Fibroblast of skin of abdomen (primary cell): ENCODE measurements around the gene MAPK6.
A peak's percentile ranks its signal among the peaks of the same experiment; 100 is the strongest.

Experiments used
- DNase-seq: peaks from one replicate; pipeline ENCODE4 v3.0.0-alpha.2; 2013

MAPK6 gene

DNA sequence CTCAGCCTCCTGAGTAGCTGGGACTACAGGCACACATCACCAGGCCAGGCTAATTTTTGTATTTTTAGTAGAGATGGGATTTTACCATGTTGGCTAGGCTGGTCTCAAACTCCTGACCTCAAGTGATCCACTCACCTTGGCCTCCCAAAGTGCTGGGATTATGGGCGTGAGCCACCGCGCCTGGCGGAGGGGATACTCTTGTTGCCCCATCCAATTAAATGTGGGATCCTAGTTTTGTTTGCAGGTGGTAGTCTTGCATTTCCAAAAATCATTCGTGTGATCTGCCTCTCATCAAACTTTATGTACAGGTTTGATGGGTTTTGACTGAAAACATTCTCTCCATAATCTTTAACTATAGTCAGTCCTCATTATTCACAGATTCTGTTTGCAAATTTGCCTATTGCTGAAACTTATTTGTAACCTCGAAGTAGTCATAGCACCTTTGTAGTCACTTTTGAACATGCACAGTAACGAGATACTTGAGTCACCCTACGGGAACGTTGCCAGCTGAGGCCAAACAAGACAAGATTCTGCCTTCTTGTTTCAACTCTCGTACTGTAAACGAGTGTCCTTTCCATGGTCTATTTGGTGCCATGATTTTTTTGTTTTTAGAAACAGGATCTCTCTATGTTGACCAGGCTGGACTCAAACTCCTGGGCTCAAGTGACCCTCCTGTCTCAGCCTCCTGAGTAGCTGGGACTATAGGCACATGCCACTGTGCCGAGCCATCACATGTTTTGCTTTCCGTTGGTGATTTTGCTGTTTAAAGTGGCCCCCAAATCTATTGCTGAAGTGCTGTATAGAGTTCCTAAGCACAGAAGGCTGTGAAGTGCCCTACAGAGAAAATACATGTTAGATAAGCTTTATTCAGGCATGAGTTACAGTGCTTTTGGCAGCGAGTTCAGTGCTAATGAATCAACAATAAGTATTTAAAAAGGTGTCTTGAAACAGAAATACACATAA lies 8.1 kb upstream of the MAPK6 start:
- DNase-seq: peak; percentile 75

DNA sequence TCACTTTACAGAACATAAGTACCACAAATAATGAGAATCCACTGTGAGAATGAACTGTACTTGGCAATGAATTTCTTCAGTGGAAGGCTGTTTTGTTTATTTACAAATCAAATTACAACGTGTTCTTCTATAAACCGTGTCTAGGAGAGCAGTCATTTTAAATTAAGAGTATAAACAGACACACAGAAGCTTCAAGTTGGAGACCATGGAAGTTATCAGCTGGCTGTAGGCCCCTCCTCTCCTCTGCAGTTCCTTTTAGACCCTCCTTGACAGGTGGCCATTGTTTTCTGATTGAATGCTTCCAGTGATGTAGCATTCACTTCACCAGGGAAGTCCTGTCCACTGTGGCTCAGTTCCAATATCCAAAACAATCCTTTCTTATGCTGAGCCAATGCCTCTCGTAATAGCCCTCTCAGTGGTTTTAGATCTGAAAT lies 7.3 kb upstream of the MAPK6 start:
- no peak for DNase-seq

DNA sequence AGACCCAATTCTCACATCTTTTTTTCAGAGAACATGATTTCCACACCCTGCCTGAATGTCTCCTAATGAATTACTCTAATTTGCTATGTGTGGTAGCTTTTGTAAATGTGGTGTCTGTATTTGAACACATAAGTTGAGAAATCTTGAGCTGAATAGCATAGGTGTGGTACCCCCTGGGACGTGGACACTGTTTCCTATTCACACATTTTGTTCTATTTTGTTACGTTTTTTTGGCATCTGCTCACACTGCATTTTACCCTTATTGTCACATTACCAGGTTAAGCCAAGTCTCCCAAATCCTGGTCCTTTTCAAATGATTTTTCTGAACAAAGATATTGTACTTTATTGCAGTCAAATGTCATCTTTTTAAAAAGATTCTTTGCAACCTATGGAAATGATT lies 6.8 kb upstream of the MAPK6 start:
- DNase-seq: no peak

DNA sequence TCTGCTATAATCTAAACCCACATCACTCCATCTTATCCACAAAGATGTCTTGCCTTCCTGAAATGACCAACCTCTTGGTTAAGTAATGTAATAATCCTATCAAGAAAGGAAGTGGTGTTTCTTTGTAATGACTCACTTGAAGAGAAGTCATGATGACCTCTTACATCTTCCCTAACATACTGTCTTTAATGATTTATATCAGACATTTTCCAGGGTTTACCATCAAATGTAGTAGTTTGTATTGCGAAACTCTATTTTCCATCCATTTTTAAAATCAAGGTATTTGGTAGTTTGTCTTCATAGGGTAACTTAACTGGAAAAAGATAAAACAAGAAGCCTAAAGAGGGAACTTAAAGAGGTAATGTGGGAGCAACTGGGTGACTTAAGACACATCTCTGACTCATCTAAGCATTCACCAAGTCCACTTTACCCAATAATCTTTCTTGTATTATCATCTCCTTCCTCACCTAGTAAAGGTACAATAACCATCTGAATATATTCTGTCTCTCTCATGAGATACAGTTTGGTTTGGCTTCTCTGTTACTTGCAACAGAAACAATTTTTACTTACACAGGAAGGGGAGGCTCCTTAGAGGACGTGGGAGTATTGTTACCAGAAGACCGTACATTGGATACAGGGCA lies 5.7 kb upstream of the MAPK6 start:
- peak; percentile 69 for DNase-seq

DNA sequence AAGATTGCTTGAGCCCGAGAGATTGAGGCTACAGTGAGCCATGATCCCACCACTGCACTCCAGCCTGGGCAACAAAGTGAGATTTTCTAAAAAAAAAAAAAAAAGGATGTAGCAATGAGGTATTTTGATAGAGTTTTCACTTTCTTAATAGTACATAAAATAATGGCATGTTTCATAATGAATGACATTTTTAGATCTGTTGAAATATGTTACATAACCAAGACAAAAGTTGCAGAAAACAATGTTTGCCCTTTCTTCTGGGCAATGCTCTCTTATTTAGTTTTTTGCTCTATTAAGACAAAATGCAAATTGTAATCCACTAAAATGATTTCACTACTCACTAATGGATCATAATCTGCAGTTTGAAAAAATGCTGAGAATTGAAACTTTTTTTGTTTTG lies 4.4 kb upstream of the MAPK6 start:
- DNase-seq: no peak

DNA sequence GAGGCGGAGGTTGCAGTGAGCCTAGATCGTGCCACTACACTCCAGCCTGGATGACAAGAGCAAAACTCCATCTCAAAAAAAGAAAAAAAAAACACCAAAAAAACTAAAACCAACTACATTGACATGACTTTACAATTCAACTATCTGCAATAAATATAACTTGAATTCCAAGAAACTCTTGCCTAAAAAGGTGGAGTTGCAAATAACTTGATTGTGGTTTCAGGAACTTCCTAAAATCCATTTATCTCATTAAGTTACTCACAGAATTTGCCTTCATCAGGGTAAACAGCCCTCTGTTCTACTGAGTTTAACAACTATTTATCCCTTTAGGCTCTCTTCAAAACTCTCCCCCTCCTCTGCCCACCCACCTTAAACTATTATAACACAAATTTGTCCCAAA lies 2.7 kb upstream of the MAPK6 start:
- DNase-seq: no peak

DNA sequence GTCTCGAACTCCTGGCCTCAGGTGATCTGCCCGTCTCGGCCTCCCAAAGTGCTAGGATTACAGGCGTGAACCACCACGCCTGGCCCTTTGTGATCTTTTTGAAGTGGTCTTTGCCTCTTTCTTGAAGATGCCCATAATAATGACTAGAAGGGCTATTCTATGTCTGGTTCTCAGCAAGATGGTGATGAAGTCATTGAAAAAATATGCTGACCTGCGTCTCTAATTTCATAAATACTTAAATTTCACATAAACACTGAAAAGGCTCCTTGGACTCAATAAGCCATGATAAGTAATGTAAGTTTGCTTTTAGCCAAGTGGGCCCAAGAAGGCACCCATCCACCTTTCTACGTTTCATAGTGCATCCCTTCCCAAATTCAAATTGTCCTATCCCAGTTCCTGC lies 775 bp upstream of the MAPK6 start:
- DNase-seq: peak; percentile 41

DNA sequence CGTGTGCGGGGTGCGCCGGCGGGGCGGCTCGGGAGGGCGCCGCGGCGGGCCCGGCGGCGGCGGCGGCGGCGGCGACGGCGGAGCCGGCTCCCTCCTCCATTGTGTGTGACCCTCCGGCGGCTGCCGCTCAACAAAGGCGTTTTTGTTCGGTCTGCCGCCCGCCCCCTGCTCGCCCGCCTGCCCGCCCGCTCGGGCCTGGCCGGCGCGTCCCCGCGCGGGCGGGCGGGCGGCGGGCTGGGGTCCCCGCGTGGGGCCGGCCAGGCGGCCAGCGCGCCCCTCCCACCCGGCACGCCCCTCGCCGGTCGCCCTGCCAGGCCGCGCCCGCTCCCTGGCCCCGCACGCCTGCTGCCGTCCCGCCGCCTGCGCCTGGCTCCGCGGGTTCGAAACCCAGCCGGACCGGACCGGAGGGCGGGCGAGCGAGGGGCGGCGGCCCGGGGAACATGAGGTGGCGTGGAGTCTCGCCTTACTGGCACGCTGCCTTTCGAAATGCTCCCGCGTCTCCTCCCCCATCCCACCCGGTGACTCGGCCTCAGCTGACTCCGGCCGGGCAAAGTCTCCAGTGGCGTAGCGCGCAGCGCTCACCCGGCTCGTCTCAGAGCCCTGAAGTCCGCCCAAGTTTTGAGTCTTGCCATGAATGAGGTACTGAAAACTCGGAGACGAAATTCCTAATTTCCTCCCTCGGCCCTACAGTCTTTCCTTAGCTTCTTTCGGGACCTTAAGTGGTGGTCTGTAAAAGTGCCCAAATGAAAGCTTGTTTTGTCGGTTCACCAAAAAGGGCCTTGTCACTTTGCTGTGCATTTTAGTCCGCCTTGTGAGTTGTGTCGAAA lies 588 bp downstream of the MAPK6 start:
- DNase-seq: peak; percentile 83

DNA sequence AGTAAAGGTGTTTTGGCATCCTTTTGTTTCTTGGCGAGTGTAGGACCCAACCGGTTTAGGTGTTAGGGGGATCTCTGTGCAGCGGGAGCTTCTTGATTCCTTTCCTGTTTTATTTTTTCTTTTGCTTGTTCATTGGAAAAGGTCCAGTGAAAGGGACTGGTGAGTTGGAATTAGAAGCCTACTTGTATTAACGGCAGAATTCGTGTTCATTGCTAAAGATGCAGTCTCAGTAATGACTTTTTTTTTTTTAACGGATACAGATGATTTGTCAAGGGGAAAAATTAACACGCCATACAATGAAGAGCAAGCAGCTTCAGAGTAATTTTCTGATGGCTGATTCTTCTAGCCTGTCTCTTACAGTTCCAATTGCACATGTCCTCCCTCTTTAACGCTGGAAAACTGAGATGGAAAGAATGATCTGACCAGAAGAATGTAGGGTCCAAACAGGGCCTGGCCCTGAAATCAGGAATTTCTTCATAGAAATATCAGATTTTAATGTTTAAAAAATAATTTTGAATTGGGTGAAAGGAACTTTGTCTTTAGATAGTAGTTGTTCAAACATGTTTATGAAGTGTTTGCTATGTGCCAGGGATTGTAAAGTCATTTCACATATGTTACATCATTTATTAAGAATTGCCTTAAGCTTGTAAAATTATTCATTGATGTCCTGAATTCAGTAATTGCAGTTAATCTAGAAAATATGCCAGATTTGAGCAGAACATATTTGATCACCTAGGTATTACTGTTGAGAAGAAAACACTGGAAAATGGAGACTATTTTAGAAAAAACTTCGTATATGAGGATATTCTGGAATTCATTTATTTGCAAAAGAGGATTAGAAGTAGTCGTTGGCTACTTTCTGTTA lies 1.4 kb downstream of the MAPK6 start:
- peak; percentile 35 for DNase-seq

DNA sequence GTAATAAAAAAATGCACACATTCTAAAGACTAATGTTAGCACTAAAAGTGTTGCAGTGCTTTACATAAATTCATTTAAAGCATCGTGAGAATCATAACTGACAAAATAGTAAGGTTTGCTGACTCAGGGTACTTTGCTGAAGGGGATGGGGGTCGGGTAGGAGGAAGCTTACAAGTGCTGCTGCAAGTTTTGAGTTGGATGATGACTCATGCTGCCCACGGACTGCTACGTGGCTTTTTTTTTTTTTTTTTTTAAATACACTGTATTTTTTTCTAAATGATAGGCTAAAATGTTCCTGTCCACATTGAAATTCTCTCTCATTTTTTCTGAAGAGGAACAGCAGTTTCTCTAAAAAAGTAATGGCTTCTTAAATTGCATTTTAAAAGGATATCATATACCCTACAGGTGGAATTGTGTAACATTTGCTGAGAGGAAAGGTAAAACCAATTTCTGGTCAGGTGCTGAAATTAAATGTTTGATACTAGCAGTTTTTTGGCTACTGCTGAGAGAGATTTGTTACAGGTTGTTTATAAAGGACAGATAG lies 2.2 kb downstream of the MAPK6 start:
- DNase-seq: peak; percentile 95

DNA sequence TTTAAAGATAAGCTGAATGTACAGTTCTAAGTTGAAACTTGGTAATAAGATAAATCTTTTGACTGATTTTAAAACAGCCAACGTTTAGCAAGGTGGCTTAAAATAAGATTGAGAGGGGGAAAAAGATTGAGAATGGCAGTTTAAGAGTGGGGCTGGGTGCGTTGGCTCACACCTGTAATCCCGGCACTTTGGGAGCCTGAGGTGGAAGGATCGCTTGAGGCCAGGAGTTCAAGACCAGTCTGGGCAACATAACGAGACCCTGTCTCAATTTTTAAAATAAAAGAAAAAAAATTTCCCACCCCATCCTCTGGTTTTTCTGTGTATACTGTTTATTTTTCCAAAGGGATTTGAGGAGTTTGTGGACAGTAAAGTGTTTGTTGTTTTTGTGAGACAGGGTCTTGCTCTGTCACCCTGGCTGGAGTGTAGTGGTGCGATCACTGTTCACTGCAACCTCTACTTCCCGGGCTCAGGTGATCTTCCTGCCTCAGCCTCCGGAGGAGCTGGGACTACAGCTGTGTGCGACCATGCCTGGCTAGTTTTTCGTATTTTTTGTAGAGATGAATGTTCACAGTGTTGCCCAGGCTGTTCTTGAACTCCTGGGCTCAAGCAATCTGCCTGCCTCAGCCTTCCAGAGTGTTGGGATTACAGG lies 3.0 kb downstream of the MAPK6 start:
- DNase-seq: no peak

DNA sequence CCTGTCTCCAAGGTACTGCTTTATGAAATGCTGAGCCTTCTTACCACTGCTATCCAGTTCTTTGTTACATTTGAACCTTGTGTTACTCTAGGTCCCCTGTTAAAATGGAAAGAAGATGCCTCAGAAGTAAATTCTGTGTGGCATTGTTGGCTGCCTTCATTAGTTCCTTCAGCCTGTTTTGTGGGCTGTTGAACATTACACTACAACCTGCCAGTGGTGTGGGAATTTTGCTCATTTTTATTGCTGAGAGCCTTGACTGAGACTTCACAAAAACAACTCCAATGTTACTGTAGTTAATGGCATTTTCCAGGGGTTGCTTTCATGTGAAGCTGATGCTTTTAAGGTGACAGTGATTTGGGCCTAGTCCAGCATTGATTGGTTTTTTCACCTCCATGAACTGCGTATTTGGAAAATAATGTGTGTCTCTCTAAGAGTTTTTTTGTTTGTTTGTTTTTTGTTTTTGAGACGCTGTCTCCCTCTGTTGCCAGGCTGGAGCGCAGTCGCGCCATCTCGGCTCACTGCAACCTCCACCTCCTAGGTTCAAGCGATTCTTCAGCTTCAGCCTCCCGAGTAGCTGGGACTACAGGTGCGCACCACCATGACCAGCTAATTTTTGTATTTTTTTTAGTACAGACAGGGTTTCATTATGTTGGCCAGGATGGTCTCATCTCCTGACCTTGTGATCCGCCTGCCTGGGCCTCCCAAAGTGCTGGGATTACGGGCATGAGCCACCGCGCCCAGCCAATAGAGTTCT lies 4.3 kb downstream of the MAPK6 start:
- DNase-seq: no peak

DNA sequence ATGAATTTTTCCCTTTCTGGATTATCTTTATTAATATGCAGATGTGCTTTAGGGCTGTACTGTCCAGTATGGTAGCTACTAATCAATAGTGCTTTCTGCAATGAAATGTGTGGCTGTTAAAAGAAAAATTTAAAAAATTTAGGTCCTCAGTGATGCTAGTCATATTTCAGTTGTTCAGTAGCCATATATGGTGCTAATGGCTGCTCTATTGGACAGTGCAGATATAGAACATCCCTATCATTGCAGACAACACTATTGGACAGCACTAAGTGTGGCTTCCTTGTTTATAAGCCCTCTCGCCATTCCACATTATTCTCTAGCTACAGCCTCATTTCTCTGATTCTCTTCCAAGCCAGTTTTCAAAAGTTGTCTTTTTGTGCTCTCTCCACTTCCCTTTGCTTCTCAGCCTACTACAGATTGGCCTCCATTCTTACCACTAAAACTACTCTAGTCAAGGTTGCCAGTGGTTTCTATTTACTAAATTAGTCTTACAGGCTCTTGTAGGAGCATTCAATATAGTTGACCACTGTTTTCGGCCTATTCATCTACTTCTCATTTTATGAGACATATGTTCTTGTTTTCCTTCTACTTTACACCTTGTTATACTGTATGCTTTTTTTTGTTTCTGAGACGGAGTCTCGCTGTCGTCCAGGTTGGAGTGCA lies 9.5 kb downstream of the MAPK6 start:
- peak; percentile 31 for DNase-seq

DNA sequence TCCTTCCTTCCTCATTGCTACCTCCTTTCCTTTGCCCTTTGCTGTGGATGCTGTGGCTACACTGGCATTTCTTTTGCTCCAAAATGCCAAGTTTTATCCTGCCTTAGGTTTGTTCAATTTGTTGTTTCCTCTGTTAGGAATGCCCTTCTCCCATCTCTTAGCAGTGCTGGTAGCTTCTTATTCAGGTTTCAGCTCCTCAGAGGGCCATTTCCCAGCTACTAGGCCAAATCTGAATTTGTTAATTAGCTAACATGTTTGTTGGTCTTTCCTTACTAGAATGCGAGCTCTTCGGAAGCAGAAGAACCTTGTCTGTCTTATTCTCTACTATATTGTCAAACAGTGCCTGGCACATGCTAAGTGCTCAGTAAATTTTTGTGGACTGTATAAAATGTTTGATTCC lies 11.0 kb downstream of the MAPK6 start:
- no peak for DNase-seq

DNA sequence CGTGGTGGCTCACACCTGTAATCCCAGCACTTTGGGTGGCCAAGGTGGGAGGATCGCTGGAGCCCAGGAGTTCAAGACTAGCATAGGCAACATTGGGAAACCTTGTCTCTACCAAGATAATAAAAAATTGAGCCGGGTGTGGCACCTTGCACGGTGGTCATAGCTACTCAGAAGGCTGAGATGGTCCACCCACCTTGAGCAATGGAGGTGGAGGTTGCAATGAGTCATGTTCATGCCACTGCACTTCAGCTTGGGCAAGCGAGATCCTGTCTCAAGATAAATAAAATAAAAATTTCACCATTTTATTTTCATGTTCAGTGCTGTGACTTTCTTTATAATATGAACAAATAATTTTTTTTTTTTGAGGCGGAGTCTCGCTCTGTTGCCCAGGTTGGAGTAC lies 12.5 kb downstream of the MAPK6 start:
- DNase-seq: no peak

DNA sequence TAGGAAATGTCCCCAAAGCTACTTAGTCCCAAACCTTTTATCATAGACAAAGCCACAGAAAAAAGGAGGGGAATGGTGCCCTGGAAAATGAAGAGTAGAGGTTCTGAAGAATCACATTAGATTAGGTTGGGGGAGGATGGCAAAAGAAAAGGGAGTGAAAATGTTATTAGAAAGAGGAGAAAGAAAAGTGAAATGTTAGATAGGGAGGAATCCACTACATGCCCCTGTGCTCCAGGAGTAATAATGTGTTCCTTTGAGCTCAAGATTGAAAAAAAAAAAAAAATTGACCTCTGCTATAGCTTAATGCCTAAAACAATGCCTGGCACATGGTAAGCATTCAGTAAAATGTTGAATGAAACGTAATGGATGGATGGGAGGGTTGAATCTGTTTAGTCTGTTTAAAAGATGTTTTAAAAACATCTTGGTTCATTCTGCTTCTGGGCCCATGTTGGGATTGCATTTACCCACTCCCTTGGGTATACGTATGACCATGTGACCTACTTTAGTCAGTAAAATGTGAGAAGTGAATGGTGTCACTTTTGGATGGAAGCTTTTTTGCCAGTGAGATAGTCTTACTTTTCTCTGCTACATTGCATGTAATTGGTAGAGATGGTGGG lies 19.0 kb downstream of the MAPK6 start:
- no peak for DNase-seq

DNA sequence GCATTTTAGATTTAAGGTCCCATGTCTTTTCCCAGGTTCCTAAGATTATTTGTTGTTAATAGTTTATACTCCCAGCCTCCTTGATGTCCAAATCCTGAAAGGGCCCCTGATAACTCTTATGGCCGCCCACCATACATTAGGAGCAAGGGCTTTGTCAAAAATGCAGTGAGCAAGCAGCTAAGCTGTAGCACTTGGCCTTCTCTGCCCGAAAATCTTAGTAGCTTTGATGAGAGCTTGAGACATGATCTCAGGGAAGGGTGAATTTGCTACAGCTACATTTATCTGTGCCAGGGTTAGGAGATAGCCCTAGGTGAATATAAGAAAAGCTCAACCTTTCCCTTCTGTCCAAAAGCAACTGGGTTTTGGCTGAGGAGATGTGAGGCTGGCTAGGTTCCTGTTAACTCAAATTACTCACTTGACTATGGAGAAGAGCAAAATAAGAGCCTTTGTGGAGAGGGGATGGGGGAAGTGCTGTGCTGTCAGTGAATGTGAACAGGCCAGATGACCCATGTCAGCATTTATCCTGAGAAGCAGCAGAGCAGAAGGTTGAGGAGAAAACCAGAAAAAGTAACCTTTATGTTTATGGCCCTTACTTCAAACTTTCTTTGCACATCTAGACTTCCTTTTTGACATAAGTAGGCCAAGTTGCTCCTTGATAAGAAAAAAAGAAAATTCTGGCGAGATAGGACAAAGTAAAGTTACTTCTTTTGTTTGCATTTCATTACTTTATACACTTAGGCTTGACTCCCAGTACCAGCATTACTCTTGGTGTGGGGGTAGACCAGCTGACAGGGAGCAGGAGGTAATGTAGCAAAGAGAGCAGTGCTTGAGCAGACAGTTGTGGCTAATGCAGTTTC lies 21.1 kb downstream of the MAPK6 start:
- DNase-seq: no peak

DNA sequence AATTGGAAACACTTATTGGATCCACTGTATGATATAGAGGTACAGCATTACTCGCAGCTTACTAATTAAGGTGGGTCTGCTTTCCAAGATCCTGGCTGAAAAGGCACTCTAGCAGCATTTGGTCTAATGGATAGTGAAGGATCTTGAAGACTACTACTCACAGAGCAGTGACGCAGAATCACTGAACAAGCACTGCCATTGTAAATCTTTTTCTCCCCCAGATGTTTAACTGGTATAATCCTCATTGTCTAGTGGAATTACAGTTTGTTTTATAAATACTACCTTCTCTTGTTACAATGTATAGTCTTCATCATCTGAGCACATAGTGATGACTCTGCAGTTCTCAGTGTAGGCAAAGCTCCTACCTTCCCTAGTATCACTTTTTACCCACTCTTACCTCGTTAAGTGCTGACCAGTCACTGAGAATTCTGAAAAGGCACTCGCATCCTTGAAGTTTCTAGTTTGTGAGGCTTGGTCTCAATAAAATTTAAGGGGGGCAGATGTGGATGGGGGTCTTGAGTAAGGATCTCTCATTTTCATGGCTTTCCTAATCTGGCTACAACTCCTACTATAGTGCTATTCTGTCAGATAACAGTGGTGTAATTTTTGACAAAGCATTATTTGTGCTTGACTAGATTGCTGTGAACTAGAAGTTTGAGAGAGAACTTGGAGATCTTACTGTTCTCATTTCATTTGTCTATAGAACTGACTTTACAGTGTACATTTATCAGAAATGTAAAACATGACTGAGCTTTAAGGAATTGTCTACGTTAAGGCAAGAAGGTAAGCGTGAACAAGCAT lies 23.2 kb downstream of the MAPK6 start:
- no peak for DNase-seq
